WTC11 (cell line): ENCODE measurements around the gene RYR1. TPM values are rescaled to one million over a fixed set of nuclear protein-coding genes. Genes with fewer than 3 reads are reported as not detected.
A peak's percentile ranks its signal among the peaks of the same experiment; 100 is the strongest.

ENCODE experiments used
- ATAC-seq: fragments of 200-7000 bp; cut with Tn5 transposase; 2 replicates; pipeline ENCODE4 v1.10.0; 2021; ENCODE audit warnings: mild to moderate bottlenecking, moderate library complexity
- CTCF ChIA-PET: fragments of 300-600 bp; sonication (Branson Sonifier 250); formaldehyde crosslinking; loops from one replicate; lab custom pipeline; 2021; ENCODE audit warnings: antibody characterized with exemption; lab: Charles Lee
- POLR2A ChIA-PET: fragments of 350-600 bp; sonication (Branson Sonifier 250); formaldehyde crosslinking; loops from one replicate; lab custom pipeline; 2021; ENCODE audit warnings: antibody characterized with exemption; lab: Charles Lee
- DNase-seq: peaks from one replicate; pipeline ENCODE4 v3.0.0; 2021; ENCODE audit warnings: low spot score
- H3K27ac Mint-ChIP-seq: 2 replicates; pipeline ENCODE4 v1.8.0; 2021; ENCODE audit warnings: mixed read lengths
- H3K27me3 Mint-ChIP-seq: 2 replicates; pipeline ENCODE4 v1.8.0; 2021; ENCODE audit warnings: low read depth, mild to moderate bottlenecking, moderate library complexity, mixed read lengths
- H3K36me3 Mint-ChIP-seq: 2 replicates; pipeline ENCODE4 v1.8.0; 2021; ENCODE audit warnings: mixed read lengths
- H3K4me1 Mint-ChIP-seq: 2 replicates; pipeline ENCODE4 v1.8.0; 2022; ENCODE audit warnings: mixed read lengths
- H3K4me3 Mint-ChIP-seq: 2 replicates; pipeline ENCODE4 v1.8.0; 2021; ENCODE audit warnings: mild to moderate bottlenecking, moderate library complexity, mixed read lengths
- H3K9me3 Mint-ChIP-seq: 2 replicates; pipeline ENCODE4 v1.8.0; 2021; ENCODE audit warnings: mixed read lengths
- ELF4 ChIP-seq: sonication (generic); formaldehyde crosslinking; IDR thresholded peaks from 2 replicates; pipeline ENCODE4 v1.8.1; 2022; ENCODE audit warnings: low read depth, mild to moderate bottlenecking, moderate library complexity, missing genetic modification reagents
- ESRRA ChIP-seq: sonication (generic); formaldehyde crosslinking; IDR thresholded peaks from 2 replicates; pipeline ENCODE4 v1.8.1; 2022; ENCODE audit warnings: mild to moderate bottlenecking, missing genetic modification reagents, borderline replicate concordance
- FOXJ3 ChIP-seq: sonication (generic); formaldehyde crosslinking; IDR thresholded peaks from 2 replicates; pipeline ENCODE4 v1.9.0; 2021; ENCODE audit warnings: missing genetic modification reagents, mild to moderate bottlenecking, borderline replicate concordance
- HMGA2 ChIP-seq: fragments of 250-450 bp; sonication (Bioruptor Pico); IDR thresholded peaks from 2 replicates; pipeline ENCODE4 v1.4.0; 2021; ENCODE audit warnings: mild to moderate bottlenecking, moderate library complexity
- NFATC4 ChIP-seq: fragments of 250-450 bp; sonication (Bioruptor Pico); IDR thresholded peaks from 2 replicates; pipeline ENCODE4 v1.9.0; 2021; ENCODE audit warnings: mild to moderate bottlenecking
- NR1H2 ChIP-seq: sonication (generic); formaldehyde crosslinking; IDR thresholded peaks from 2 replicates; pipeline ENCODE4 v1.9.0; 2021; ENCODE audit warnings: mild to moderate bottlenecking, moderate library complexity, missing genetic modification reagents
- NR2C2 ChIP-seq: sonication (generic); formaldehyde crosslinking; IDR thresholded peaks from 2 replicates; pipeline ENCODE4 v1.8.0; 2022; ENCODE audit warnings: mild to moderate bottlenecking, missing genetic modification reagents
- OVOL2 ChIP-seq: fragments of 250-450 bp; sonication (Bioruptor Pico); IDR thresholded peaks from 2 replicates; pipeline ENCODE4 v1.9.0; 2021; ENCODE audit warnings: mild to moderate bottlenecking, borderline replicate concordance
- RELA ChIP-seq: sonication (generic); formaldehyde crosslinking; IDR thresholded peaks from 2 replicates; pipeline ENCODE4 v1.8.1; 2022; ENCODE audit warnings: missing genetic modification reagents, mild to moderate bottlenecking, borderline replicate concordance
- SMAD3 ChIP-seq: sonication (generic); formaldehyde crosslinking; IDR thresholded peaks from 2 replicates; pipeline ENCODE4 v1.8.0; 2022; ENCODE audit warnings: missing genetic modification reagents, mild to moderate bottlenecking, borderline replicate concordance
- SMAD4 ChIP-seq: sonication (generic); formaldehyde crosslinking; IDR thresholded peaks from 2 replicates; pipeline ENCODE4 v1.8.0; 2022; ENCODE audit warnings: mild to moderate bottlenecking, missing genetic modification reagents
- SOX15 ChIP-seq: fragments of 250-450 bp; sonication (Bioruptor Pico); IDR thresholded peaks from 2 replicates; pipeline ENCODE4 v1.9.0; 2021; ENCODE audit warnings: mild to moderate bottlenecking
- SP1 ChIP-seq: sonication (generic); formaldehyde crosslinking; conservative IDR thresholded peaks from 2 replicates; pipeline ENCODE4 v1.8.1; 2022; ENCODE audit warnings: missing genetic modification reagents
- ZNF138 ChIP-seq: sonication (generic); formaldehyde crosslinking; conservative IDR thresholded peaks from 2 replicates; pipeline ENCODE4 v1.8.1; 2022; ENCODE audit warnings: mild to moderate bottlenecking, moderate library complexity, missing genetic modification reagents
- ZNF416 ChIP-seq: fragments of 250-450 bp; sonication (Bioruptor Pico); IDR thresholded peaks from 2 replicates; pipeline ENCODE4 v1.9.0; 2021; ENCODE audit warnings: mild to moderate bottlenecking, inconsistent platforms
- total RNA-seq: library from RNA; stranded (reverse); gene quantifications from 3 replicates; pipeline ENCODE4 v1.2.3, GENCODE V29; 2021
- TF ChIP-seq, protein P1 (sequence below): sonication (generic); formaldehyde crosslinking; IDR thresholded peaks from 2 replicates; pipeline ENCODE4 v1.8.0; 2022; ENCODE audit warnings: mild to moderate bottlenecking, missing genetic modification reagents
- TF ChIP-seq, protein P2 (sequence below): sonication (generic); formaldehyde crosslinking; IDR thresholded peaks from 2 replicates; pipeline ENCODE4 v1.8.1; 2023; ENCODE audit warnings: mild to moderate bottlenecking, missing genetic modification reagents, moderate library complexity
- TF ChIP-seq, protein P3 (sequence below): sonication (generic); formaldehyde crosslinking; IDR thresholded peaks from 2 replicates; pipeline ENCODE4 v1.8.1; 2023; ENCODE audit warnings: mild to moderate bottlenecking, missing genetic modification reagents, moderate library complexity
- TF ChIP-seq, protein P4 (sequence below): sonication (generic); formaldehyde crosslinking; IDR thresholded peaks from 2 replicates; pipeline ENCODE4 v1.8.1; 2022; ENCODE audit warnings: missing genetic modification reagents, borderline replicate concordance
- TF ChIP-seq, protein P5 (sequence below): sonication (generic); formaldehyde crosslinking; IDR thresholded peaks from 2 replicates; pipeline ENCODE4 v1.8.0; 2022; ENCODE audit warnings: mild to moderate bottlenecking, missing genetic modification reagents
- TF ChIP-seq, protein P6 (sequence below): sonication (generic); formaldehyde crosslinking; IDR thresholded peaks from 2 replicates; pipeline ENCODE4 v1.8.1; 2022; ENCODE audit warnings: mild to moderate bottlenecking, missing genetic modification reagents, moderate library complexity, borderline replicate concordance
- TF ChIP-seq, protein P7 (sequence below): fragments of 250-450 bp; sonication (Bioruptor Pico); IDR thresholded peaks from 2 replicates; pipeline ENCODE4 v1.8.0; 2021; ENCODE audit warnings: mild to moderate bottlenecking
- TF ChIP-seq, protein P8 (sequence below): fragments of 200-600 bp; IDR thresholded peaks from 2 replicates; pipeline ENCODE4 v1.8.0; 2022; ENCODE audit warnings: antibody characterized with exemption
- TF ChIP-seq, protein P9 (sequence below): sonication (generic); formaldehyde crosslinking; IDR thresholded peaks from 2 replicates; pipeline ENCODE4 v1.8.1; 2023; ENCODE audit warnings: mild to moderate bottlenecking, missing genetic modification reagents

RYR1 gene
- total RNA-seq, 1 experiment from 2014 or later, result 24.2 TPM

DNA sequence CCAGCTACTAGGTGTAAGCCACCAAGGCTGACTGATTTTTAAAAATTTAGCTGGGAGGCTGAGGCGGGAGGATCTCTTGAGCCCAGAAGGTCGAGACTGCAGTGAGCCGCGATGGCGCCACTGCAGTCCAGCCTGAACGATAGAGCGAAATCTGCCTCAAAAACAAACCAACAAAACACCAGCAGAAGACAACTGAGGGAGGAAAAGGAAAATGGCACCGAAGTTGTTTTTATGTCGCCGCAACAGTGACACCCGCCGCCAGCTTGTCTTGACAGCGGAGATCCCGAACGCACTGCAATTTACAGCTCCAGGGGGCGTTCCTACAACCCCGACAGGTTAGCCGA lies 30.9 kb upstream of the RYR1 start (continued):
- TF ChIP-seq, protein P1, sequence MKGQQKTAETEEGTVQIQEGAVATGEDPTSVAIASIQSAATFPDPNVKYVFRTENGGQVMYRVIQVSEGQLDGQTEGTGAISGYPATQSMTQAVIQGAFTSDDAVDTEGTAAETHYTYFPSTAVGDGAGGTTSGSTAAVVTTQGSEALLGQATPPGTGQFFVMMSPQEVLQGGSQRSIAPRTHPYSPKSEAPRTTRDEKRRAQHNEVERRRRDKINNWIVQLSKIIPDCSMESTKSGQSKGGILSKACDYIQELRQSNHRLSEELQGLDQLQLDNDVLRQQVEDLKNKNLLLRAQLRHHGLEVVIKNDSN (CRISPR knock-in tag), result no peak
- no peak for TF ChIP-seq OVOL2
- TF ChIP-seq, protein P2, sequence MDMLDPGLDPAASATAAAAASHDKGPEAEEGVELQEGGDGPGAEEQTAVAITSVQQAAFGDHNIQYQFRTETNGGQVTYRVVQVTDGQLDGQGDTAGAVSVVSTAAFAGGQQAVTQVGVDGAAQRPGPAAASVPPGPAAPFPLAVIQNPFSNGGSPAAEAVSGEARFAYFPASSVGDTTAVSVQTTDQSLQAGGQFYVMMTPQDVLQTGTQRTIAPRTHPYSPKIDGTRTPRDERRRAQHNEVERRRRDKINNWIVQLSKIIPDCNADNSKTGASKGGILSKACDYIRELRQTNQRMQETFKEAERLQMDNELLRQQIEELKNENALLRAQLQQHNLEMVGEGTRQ (CRISPR knock-in tag), result no peak

DNA sequence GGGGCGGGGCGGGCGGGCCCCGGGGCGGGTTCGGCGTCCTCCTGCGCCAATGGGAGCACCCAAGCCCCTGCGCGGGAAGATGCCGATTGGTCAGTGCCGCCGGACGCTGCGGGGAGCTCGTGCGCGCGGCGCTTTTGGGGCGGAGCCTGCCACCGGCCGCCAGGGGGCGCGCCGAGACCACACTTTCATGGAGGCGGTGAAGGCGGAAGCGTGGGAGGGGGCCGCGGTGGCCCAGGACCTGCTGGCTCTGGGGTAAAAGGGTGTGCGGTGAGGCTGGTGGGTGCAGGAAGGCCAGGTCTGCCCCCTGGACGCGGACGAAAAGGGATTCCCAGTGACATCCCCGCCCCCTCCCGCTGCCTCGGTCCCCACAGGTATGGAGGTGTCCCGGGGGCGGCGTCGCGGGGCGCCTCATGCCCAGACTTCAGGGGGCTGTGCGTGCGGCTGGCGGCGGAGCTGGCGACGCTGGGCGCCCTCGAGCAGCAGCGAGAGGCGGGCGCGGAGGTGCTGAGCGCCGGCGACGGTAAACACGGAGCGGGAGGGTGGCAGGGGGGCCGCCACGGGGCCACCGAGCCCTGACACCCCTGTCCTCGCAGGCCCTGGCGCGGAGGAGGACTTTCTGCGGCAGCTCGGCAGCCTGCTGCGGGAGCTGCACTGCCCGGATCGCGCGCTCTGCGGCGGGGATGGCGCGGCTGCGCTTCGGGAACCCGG lies 30.4 kb upstream of the RYR1 start, which contains the start of gene FAM98C:
TSS of gene FAM98C (plus strand) at position 127 of the 708 bp plus-strand sequence. CDS start at position 188, 61 bp downstream.
- ChIA-PET CTCF (interaction anchor here (0.5 to 3.0 kb wide), 109 partner anchors 9 to 907 kb away, joined by 3 to 110 read pairs (median 5); partner anchors contain the start of genes ACTN4, C19orf33, CATSPERG and CCER2), POLR2A (interaction anchor here (0.9 to 2.0 kb wide), 11 partner anchors 13 to 231 kb away, joined by 3 to 14 read pairs (median 4); partner anchors contain the start of genes GGN, PSMD8 and SPRED3)
- Mint-ChIP-seq H3K4me1 (no peaks in the 10 kb centered on the region), H3K27ac (no peak within 1 kb of the TSS), H3K36me3 (no peaks in the 10 kb centered on the region), H3K27me3 (peaks cover 58% of the 10 kb centered on the region), H3K9me3 (no peaks in the 10 kb centered on the region), H3K4me3 (peak within 1 kb of the TSS; percentile 77)
- DNase-seq, result peak; percentile 97
- ATAC-seq, result peak; percentile 94
- no peak for TF ChIP-seq SMAD3 (CRISPR knock-in tag)
- TF ChIP-seq, protein P3, sequence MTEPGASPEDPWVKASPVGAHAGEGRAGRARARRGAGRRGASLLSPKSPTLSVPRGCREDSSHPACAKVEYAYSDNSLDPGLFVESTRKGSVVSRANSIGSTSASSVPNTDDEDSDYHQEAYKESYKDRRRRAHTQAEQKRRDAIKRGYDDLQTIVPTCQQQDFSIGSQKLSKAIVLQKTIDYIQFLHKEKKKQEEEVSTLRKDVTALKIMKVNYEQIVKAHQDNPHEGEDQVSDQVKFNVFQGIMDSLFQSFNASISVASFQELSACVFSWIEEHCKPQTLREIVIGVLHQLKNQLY (CRISPR knock-in tag), result no peak
- peak; percentile 99 for TF ChIP-seq SP1
- TF ChIP-seq SOX15 (CRISPR knock-in tag), result no peak
- no peak for TF ChIP-seq ZNF416
- TF ChIP-seq, protein P4, sequence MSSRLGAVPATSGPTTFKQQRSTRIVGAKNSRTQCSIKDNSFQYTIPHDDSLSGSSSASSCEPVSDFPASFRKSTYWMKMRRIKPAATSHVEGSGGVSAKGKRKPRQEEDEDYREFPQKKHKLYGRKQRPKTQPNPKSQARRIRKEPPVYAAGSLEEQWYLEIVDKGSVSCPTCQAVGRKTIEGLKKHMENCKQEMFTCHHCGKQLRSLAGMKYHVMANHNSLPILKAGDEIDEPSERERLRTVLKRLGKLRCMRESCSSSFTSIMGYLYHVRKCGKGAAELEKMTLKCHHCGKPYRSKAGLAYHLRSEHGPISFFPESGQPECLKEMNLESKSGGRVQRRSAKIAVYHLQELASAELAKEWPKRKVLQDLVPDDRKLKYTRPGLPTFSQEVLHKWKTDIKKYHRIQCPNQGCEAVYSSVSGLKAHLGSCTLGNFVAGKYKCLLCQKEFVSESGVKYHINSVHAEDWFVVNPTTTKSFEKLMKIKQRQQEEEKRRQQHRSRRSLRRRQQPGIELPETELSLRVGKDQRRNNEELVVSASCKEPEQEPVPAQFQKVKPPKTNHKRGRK, result no peak
- TF ChIP-seq FOXJ3 (CRISPR knock-in tag), result no peak
- TF ChIP-seq, protein P5, sequence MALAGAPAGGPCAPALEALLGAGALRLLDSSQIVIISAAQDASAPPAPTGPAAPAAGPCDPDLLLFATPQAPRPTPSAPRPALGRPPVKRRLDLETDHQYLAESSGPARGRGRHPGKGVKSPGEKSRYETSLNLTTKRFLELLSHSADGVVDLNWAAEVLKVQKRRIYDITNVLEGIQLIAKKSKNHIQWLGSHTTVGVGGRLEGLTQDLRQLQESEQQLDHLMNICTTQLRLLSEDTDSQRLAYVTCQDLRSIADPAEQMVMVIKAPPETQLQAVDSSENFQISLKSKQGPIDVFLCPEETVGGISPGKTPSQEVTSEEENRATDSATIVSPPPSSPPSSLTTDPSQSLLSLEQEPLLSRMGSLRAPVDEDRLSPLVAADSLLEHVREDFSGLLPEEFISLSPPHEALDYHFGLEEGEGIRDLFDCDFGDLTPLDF (CRISPR knock-in tag), result peak; percentile 41; the same call in 1 of the 2 replicates
- TF ChIP-seq ELF4, result 0 out of 2 replicates have a peak, but pooled peaks have one; percentile 19
- TF ChIP-seq HMGA2, result no peak
- TF ChIP-seq NFATC4 (CRISPR knock-in tag), result no peak
- TF ChIP-seq SMAD4 (CRISPR knock-in tag), result no peak
- TF ChIP-seq, protein P1 (CRISPR knock-in tag), result no peak
- no peak for TF ChIP-seq NR1H2 (CRISPR knock-in tag)
- no peak for TF ChIP-seq ZNF138 (CRISPR knock-in tag)
- TF ChIP-seq, protein P6, sequence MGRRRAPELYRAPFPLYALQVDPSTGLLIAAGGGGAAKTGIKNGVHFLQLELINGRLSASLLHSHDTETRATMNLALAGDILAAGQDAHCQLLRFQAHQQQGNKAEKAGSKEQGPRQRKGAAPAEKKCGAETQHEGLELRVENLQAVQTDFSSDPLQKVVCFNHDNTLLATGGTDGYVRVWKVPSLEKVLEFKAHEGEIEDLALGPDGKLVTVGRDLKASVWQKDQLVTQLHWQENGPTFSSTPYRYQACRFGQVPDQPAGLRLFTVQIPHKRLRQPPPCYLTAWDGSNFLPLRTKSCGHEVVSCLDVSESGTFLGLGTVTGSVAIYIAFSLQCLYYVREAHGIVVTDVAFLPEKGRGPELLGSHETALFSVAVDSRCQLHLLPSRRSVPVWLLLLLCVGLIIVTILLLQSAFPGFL, result no peak
- TF ChIP-seq, protein P7, sequence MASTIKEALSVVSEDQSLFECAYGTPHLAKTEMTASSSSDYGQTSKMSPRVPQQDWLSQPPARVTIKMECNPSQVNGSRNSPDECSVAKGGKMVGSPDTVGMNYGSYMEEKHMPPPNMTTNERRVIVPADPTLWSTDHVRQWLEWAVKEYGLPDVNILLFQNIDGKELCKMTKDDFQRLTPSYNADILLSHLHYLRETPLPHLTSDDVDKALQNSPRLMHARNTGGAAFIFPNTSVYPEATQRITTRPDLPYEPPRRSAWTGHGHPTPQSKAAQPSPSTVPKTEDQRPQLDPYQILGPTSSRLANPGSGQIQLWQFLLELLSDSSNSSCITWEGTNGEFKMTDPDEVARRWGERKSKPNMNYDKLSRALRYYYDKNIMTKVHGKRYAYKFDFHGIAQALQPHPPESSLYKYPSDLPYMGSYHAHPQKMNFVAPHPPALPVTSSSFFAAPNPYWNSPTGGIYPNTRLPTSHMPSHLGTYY (CRISPR knock-in tag), result no peak
- no peak for TF ChIP-seq NR2C2 (CRISPR knock-in tag)
- peak; percentile 24; the same call in 1 of the 2 replicates for TF ChIP-seq ESRRA (CRISPR knock-in tag)
- peak; percentile 16; the same call in 1 of the 2 replicates for TF ChIP-seq RELA (CRISPR knock-in tag)
- TF ChIP-seq, protein P8, sequence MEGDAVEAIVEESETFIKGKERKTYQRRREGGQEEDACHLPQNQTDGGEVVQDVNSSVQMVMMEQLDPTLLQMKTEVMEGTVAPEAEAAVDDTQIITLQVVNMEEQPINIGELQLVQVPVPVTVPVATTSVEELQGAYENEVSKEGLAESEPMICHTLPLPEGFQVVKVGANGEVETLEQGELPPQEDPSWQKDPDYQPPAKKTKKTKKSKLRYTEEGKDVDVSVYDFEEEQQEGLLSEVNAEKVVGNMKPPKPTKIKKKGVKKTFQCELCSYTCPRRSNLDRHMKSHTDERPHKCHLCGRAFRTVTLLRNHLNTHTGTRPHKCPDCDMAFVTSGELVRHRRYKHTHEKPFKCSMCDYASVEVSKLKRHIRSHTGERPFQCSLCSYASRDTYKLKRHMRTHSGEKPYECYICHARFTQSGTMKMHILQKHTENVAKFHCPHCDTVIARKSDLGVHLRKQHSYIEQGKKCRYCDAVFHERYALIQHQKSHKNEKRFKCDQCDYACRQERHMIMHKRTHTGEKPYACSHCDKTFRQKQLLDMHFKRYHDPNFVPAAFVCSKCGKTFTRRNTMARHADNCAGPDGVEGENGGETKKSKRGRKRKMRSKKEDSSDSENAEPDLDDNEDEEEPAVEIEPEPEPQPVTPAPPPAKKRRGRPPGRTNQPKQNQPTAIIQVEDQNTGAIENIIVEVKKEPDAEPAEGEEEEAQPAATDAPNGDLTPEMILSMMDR, result peak; percentile 98
- TF ChIP-seq, protein P9, sequence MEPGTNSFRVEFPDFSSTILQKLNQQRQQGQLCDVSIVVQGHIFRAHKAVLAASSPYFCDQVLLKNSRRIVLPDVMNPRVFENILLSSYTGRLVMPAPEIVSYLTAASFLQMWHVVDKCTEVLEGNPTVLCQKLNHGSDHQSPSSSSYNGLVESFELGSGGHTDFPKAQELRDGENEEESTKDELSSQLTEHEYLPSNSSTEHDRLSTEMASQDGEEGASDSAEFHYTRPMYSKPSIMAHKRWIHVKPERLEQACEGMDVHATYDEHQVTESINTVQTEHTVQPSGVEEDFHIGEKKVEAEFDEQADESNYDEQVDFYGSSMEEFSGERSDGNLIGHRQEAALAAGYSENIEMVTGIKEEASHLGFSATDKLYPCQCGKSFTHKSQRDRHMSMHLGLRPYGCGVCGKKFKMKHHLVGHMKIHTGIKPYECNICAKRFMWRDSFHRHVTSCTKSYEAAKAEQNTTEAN, result no peak
